Measurements from ENCODE around the gene FASTK.
A peak's percentile ranks its signal among the peaks of the same experiment; 100 is the strongest.

FASTK gene, protein sequence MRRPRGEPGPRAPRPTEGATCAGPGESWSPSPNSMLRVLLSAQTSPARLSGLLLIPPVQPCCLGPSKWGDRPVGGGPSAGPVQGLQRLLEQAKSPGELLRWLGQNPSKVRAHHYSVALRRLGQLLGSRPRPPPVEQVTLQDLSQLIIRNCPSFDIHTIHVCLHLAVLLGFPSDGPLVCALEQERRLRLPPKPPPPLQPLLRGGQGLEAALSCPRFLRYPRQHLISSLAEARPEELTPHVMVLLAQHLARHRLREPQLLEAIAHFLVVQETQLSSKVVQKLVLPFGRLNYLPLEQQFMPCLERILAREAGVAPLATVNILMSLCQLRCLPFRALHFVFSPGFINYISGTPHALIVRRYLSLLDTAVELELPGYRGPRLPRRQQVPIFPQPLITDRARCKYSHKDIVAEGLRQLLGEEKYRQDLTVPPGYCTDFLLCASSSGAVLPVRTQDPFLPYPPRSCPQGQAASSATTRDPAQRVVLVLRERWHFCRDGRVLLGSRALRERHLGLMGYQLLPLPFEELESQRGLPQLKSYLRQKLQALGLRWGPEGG

GRCh38 chr7:151080522-151081169 lies at the start of gene FASTK:
FASTK (minus strand) TSS chr7:151080809; CDS start chr7:151080766, 43 bp downstream.
- peak; percentile 73 to 77 for DNase-seq (ENCODE audit: low read depth in 2 of 2)

DNA sequence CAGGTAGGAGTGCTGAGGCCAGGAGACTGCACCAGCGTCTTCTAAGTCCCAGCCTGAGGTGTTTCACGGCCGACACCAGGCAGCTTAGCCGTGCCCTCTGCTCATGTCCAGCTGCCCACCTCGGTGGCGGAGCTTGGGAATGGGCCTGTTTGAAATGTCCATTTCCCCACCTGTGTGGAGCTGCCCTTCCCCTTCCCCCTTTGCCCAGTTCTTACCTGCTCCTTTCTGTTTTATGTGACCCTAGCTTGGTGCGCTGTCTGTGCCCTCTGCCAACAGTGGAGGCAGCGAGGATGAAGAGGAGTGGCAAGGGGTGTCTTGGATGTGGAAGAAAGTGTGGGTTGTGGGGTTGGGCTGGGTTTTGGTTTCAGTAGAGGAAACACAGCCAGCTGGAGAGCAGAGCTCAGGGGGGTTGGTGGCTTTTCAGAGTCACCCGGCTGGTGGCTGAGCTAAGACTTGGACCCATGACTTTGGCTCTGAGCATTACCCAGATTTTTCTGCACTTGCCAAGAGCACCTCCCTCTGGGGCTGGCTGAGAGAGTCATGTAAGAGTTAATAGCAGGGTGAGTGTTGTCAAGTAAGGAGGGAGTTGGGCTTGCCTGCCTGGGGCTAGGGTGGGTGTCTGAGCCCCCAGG lies 49.5 kb upstream of the FASTK start:
- DNase-seq (ENCODE audit: low read depth in 2 of 2): no peak

DNA sequence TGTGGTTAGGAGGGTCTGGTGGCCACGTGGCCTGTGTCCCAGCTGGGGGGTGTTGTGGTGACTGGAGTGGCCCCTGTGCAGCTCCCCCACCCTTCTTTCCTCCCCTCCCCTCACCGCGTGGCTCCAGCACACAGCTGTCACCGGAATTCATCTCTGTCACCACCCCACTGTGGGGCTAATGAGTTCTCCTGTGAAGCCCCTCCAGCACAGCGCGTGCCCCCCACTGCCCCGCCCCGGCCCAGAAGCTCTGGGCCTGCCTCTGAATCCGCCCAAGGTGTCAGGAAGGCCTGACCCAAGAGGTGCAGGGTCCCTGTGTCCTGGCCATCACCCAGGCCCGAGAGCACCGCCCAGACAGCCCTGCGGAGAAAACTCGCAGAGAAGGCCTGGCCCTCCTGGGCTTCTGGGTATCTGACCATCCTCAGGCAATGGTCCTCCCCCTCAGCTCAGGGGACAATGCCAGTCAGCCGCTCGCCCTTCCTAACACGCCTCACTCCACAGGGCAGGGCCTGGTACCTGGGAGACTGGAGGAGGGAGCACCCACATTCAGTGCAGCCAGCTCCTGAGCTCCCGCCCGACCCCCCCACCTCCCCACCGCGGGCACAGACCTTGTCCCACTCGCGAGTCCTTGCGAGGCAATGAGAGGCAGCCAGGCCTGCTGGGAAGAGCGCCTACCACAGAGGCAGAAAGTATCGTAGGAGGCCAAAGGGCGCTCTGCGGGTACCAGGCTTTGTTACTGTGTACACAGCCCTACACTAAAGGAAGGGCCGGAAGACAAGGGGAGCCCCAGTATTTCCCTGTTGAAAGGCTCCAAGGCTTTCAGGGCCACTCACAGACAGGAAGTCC lies 48.7 kb upstream of the FASTK start:
- DNase-seq (ENCODE audit: low read depth in 2 of 2): no peak

- no peak for DNase-seq (ENCODE audit: low read depth in 2 of 2)
Measured at GRCh38 chr7:151128716-151129115, 48.1 kb upstream of the FASTK start.

DNA sequence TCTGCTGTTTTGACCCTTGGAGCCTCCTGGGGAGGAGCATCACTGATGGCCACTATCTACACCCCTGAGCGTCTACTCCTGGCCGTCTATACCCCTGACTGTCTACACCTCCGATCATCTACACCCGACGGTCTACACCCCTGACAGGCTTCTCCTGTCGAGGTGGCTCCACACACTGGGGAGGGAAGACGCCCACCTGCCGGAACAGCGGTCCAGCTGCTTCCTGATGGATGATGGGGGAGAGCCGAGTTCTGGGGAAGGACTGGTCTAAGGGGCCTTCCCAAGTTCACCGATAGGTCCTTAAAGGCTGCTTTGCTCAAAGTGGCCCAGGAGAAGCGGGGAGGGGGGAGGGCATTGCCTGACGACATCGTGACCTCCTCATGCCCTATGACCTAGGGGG lies 47.5 kb upstream of the FASTK start:
- no peak for DNase-seq (ENCODE audit: low read depth in 2 of 2)

DNA sequence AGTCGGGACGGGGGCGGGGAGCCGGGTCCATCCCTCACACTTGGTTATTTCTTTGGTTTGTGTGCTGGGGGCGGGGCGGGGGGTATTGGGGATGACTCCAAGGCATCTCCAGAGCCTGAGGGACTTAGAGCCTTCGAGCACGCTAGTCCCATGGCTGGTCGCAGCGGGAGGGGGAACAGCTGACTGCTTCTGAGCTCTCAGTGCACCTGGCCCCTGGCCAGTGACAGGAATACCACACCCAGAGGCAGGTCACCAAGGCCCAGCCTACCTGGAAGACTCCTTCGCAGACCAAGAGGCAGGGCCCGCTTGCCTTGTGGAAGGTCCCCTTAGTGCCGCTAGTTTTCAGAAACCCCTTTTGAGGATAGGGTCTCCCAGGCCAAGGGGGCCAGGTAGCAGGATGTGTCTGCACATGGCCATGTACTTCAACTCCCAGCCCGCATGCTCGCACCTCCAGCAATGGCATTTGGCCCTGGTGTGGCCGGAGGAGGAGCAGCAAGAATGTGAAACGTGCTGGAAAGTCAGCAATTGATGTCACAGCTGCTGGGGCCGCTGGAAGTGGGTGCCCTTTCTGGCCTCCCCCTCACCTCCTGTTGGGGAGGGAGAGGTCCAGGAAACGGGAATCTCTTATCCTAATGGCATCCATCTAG lies 46.0 kb upstream of the FASTK start:
- DNase-seq (ENCODE audit: low read depth in 2 of 2): no peak

GRCh38 chr7:151125846-151126481 lies 45.4 kb upstream of the FASTK start:
- no peak for DNase-seq (ENCODE audit: low read depth in 2 of 2)

DNA sequence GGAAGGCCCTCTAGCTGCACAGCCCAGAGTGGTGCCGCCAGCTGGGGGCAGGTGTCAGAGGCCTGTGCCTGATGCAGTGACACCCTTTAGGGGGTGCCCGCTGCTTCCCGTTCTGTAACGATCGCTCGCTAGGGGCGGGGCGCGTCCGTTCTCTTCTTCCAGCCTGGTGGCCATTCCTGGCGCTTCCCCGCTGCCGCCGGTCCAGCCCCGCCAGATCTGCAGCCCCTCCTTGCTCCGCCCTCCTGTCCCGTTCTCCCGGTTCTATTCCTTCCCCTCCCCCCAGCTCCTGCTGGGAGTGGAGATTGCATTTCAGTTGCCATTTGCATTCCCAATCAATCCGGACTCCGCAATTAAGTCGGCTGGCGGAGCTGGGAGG lies 44.8 kb upstream of the FASTK start:
- no peak for DNase-seq (ENCODE audit: low read depth in 2 of 2)

- no peak for DNase-seq (ENCODE audit: low read depth in 2 of 2)
Measured at GRCh38 chr7:151124899-151125399, 44.3 kb upstream of the FASTK start.

GRCh38 chr7:151124481-151124880 lies 43.9 kb upstream of the FASTK start:
- DNase-seq (ENCODE audit: low read depth in 2 of 2): no peak

- DNase-seq (ENCODE audit: low read depth in 2 of 2): peak; percentile 63 to 70
Measured at GRCh38 chr7:151123822-151124464, 43.3 kb upstream of the FASTK start.

DNA sequence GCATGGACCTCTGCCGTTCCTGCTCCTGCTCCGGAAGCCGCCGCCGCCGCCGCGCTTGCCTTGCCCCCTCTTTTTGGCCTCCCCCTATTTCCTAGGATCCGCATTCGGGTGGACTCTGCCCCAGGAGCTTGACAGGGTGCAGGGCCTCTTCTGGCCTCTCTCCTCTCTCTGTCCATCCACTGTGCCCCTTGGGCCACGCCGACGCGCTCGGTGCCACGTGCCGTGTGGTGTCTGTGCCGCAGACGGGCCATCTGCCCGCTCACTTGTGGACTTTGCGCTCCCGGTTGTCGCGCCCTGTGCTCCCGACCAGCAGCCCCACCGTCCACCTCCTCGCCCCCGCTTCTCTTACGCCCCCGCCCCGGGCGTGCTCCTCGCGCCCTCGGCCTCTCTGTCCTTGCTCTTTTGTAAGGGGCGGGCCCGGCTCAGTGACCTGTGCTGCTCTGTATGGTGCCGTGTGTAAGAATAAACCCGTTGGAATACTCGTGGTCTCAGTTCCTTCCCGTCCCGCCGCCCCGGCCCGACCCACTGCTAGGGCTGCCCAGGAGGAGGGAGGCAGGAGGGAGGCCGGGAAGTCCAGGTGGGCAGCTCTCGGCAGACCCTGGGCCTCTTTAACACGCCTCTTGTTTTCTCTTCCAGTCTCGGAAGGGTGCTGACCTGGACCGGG lies 42.7 kb upstream of the FASTK start:
- no peak for DNase-seq (ENCODE audit: low read depth in 2 of 2)

- no peak for DNase-seq (ENCODE audit: low read depth in 2 of 2)
Measured at GRCh38 chr7:151122796-151123157, 42.2 kb upstream of the FASTK start.

DNA sequence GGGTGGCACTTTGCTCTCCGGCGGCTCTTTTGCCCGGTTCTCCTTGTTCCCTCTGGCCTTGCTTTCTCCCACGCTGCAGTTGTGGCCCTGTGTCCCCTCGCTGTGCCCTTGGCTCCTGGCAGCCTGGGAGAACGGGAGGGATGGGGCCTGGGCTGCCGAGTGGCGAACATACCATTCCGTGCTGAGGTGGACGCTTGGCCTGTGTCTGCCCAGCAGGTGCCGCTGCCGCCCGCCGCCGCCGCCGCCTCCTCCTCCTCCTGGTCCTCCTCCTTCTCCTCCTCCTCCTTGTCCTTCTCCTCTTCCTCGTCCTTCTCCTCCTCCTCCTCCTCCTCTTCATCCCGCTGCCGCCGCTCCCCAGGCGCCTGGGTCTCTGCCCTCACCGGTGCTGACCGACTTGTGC lies 41.7 kb upstream of the FASTK start:
- no peak for DNase-seq (ENCODE audit: low read depth in 2 of 2)

- DNase-seq (ENCODE audit: low read depth in 2 of 2): no peak
Measured at GRCh38 chr7:151121380-151122170, 41.0 kb upstream of the FASTK start.

DNA sequence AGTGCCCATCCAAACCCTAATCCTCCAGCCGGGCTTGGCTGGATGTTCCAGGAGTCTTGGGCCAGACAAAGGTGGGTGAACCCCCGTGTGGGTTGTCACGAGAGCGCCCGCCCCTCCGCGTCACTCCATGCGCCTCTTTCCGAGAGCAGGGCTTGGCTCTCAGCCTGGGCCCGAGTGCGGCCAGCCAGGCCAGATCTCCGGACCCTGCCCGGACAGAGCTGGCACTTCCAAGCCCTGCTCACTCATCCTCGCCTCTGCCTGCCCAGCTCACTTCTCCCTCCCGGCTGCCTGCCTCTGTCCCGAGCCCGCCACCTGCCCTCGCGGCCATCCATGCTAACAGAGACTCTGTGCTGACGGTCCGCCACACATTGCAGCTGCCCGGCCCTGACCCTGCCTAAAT lies 40.3 kb upstream of the FASTK start:
- no peak for DNase-seq (ENCODE audit: low read depth in 2 of 2)

DNA sequence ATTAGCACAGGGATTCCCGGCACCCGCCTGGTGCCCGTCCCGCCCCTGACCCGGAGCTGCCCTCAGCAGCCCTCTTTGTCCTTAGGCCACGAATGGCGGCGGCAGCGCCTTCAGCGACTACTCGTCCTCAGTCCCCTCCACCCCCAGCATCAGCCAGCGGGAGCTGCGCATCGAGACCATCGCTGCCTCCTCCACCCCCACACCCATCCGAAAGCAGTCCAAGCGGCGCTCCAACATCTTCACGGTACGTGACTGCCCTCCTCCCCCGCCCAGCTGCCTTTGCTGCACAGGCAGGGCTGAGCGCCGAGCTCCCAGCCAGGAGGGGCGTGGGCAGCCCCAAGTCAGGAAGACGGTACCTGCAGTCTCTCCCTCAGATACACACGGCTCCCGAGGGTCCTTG lies 39.3 kb upstream of the FASTK start:
- DNase-seq (ENCODE audit: low read depth in 2 of 2): no peak

- DNase-seq (ENCODE audit: low read depth in 2 of 2): no peak
Measured at GRCh38 chr7:151119055-151119415, 38.4 kb upstream of the FASTK start.

All from stimulated activated CD8-positive, alpha-beta memory T cell treated with anti-CD3 and anti-CD28 coated beads, Interleukin-2, amount 100 ng/mL, for 1 hour (primary cell).